IMR-90 (cell line): ENCODE measurements around the gene TMEM163.

Experiments used
- BHLHE40 ChIP-seq: fragments of 150-350 bp; IDR thresholded peaks from 2 replicates; pipeline ENCODE4 v1.6.1; 2016; ENCODE audit warnings: mild to moderate bottlenecking, low read depth, low read length
- CEBPB ChIP-seq: IDR thresholded peaks from 2 replicates; pipeline ENCODE4 v1.6.1; 2012; ENCODE audit warnings: low read depth, low read length, improper control_type of control experiment
- CHD1 ChIP-seq: IDR thresholded peaks from 2 replicates; pipeline ENCODE4 v1.6.1; 2012; ENCODE audit warnings: low read depth, low read length, improper control_type of control experiment
- CTCF ChIP-seq: conservative IDR thresholded peaks from 2 replicates; pipeline ENCODE4 v1.5.1; 2012; ENCODE audit warnings: mild to moderate bottlenecking, low read depth, low read length, improper control_type of control experiment
- ELK1 ChIP-seq: fragments of 150-350 bp; IDR thresholded peaks from 2 replicates; pipeline ENCODE4 v1.6.1; 2016; ENCODE audit warnings: low read depth, mild to moderate bottlenecking, low read length, moderate library complexity, borderline replicate concordance
- FOS ChIP-seq: fragments of 150-350 bp; IDR thresholded peaks from 2 replicates; pipeline ENCODE4 v1.6.1; 2016; ENCODE audit warnings: low read depth, low read length
- MAZ ChIP-seq: IDR thresholded peaks from 2 replicates; pipeline ENCODE4 v1.6.1; 2012; ENCODE audit warnings: low read depth, mild to moderate bottlenecking, low read length, improper control_type of control experiment, moderate library complexity, borderline replicate concordance
- MXI1 ChIP-seq: IDR thresholded peaks from 2 replicates; pipeline ENCODE4 v1.6.1; 2012; ENCODE audit warnings: low read depth, mild to moderate bottlenecking, low read length, moderate library complexity, borderline replicate concordance
- POLR2A ChIP-seq: IDR thresholded peaks from 2 replicates; pipeline ENCODE4 v1.6.1; 2012; ENCODE audit warnings: mild to moderate bottlenecking, low read depth, low read length
- RAD21 ChIP-seq: IDR thresholded peaks from 2 replicates; pipeline ENCODE4 v1.6.1; 2012; ENCODE audit warnings: low read length, improper control_type of control experiment
- RCOR1 ChIP-seq: IDR thresholded peaks from 2 replicates; pipeline ENCODE4 v1.6.1; 2012; ENCODE audit warnings: mild to moderate bottlenecking, low read length, improper control_type of control experiment; ENCODE audit not compliant: insufficient replicate concordance
- RFX5 ChIP-seq: IDR thresholded peaks from 2 replicates; pipeline ENCODE4 v1.8.0; 2012; ENCODE audit warnings: low read depth, mild to moderate bottlenecking, low read length, moderate library complexity
- SMC3 ChIP-seq: fragments of 150-350 bp; IDR thresholded peaks from 2 replicates; pipeline ENCODE4 v1.6.1; 2016; ENCODE audit warnings: low read depth, mild to moderate bottlenecking, antibody characterized with exemption, low read length, moderate library complexity
- USF2 ChIP-seq: fragments of 150-350 bp; IDR thresholded peaks from 2 replicates; pipeline ENCODE4 v1.6.1; 2017; ENCODE audit warnings: mild to moderate bottlenecking, antibody characterized with exemption, low read length, low read depth

- no peak for TF ChIP-seq RFX5
- no peak for TF ChIP-seq ELK1
- no peak for TF ChIP-seq CTCF
- no peak for TF ChIP-seq RAD21
- TF ChIP-seq POLR2A: no peak
- no peak for TF ChIP-seq CEBPB
- no peak for TF ChIP-seq MAZ
- no peak for TF ChIP-seq USF2
- no peak for TF ChIP-seq SMC3
- TF ChIP-seq BHLHE40: no peak
- TF ChIP-seq MXI1: no peak
- TF ChIP-seq RCOR1: no peak
- no peak for TF ChIP-seq CHD1
- no peak for TF ChIP-seq FOS
Measured at GRCh38 chr2:134737671-134738070, 18.9 kb upstream of the TMEM163 start.
